ENCODE results near the gene NEO1. TPM values are rescaled to one million over a fixed set of nuclear protein-coding genes. Genes with fewer than 3 reads are reported as not detected.

Gene NEO1
- total and polyA plus RNA-seq, 2 of the 13 experiments (the other 11 are each of a cell fraction or from before 2014, with no cell fraction given): 8.4 to 11.0 TPM

GRCh38 chr15:73051391-73051806, 864 bp upstream of the NEO1 start:
- ATAC-seq (peak; percentile 66), DNase-seq (ENCODE audit: low spot score) (no peak), FAIRE-seq (no peak)
- BruUV-seq (replicated peaks): TSS peak; percentile 80
- ChIA-PET POLR2A (no interaction called here), CTCF (ENCODE audit: low intra/inter-chr PET ratio, low total read pairs) (no interaction called here)
- intact Hi-C loops (cut with micrococcal nuclease; ENCODE audit: unreplicated experiment) (loop anchor here (5.0 kb wide), 1 partner anchor 269 kb away; the partner anchor contains the start of gene ADPGK), in situ Hi-C loops (cut with HindIII; ENCODE audit: extremely low pct_ligation_motif_present, low pct_unique_long_range_greater_than_20kb) (no loop called here)
- H4K20me1 ChIP-seq (ENCODE audit: insufficient read depth, low read length): no peaks in the 10 kb centered on the region
- H3K27ac ChIP-seq (ENCODE audit: extremely low read length, insufficient read depth, low read length): peak overlapping the region; percentile 80
- H2AFZ ChIP-seq (ENCODE audit: low read length): no peak overlapping the region
- 5% methylated on average over 4 of the region's 42 CpGs for WGBS (ENCODE audit: low lambda C conversion rate)
- H3K4me3 ChIP-seq (replicated peaks in 1 of 3; ENCODE audit: insufficient read depth in 1 of 3, low read depth in 2 of 3, low read length in 3 of 3): peak overlapping the region; percentile 82 to 92 (median 88)
- H3K9me3 ChIP-seq (ENCODE audit: low read length): no peaks in the 10 kb centered on the region
- H3K9ac ChIP-seq (ENCODE audit: insufficient read depth, low read depth, low read length): peak overlapping the region; percentile 76
- H3K79me2 ChIP-seq (ENCODE audit: insufficient read depth, low read length): no peaks in the 10 kb centered on the region
- peaks cover 14% of the 10 kb centered on the region for H3K4me1 ChIP-seq (ENCODE audit: insufficient read depth, low read length)
- peak overlapping the region; percentile 93 for H3K4me2 ChIP-seq (ENCODE audit: low read depth, low read length)
- no peaks in the 10 kb centered on the region for H3K36me3 ChIP-seq (replicated peaks in 1 of 2; ENCODE audit: control insufficient read depth in 1 of 2, insufficient read depth in 2 of 2, low read length in 2 of 2)
- peaks cover 0 to 11% of the 10 kb centered on the region in 2 experiments; a peak in 2 of 5 replicates for H3K27me3 ChIP-seq (ENCODE audit: control insufficient read depth in 1 of 2, insufficient read depth in 2 of 2, low read length in 2 of 2)
- TF ChIP-seq ZBTB46 (CRISPR knock-in tag; IDR thresholded peaks at IDR 0.05; ENCODE audit: borderline replicate concordance): no peak
- TF ChIP-seq PBX3 (CRISPR knock-in tag; IDR thresholded peaks at IDR 0.05; ENCODE audit: borderline replicate concordance): no peak
- TF ChIP-seq AGO2 (optimal IDR thresholded peaks at IDR 0.05; ENCODE audit: low read depth, low read length): peak; percentile 26
- TF ChIP-seq ZBTB1 (CRISPR knock-in tag; IDR thresholded peaks at IDR 0.05; ENCODE audit: borderline replicate concordance): no peak
- no peak for TF ChIP-seq RXRB (CRISPR knock-in tag; IDR thresholded peaks at IDR 0.05; ENCODE audit: borderline replicate concordance)
- 0 out of 2 replicates have a peak, but pooled peaks have one; percentile 4 for TF ChIP-seq IKZF5 (CRISPR knock-in tag; IDR thresholded peaks at IDR 0.05)
- TF ChIP-seq MEF2D (CRISPR knock-in tag; IDR thresholded peaks at IDR 0.05): no peak
- TF ChIP-seq KLF12 (CRISPR knock-in tag; IDR thresholded peaks at IDR 0.05; ENCODE audit: borderline replicate concordance): no peak
- TF ChIP-seq ZNF354B (CRISPR knock-in tag; IDR thresholded peaks at IDR 0.05): no peak
- no peak for TF ChIP-seq CENPX (CRISPR knock-in tag; IDR thresholded peaks at IDR 0.05)
- TF ChIP-seq BCL6 (CRISPR knock-in tag; IDR thresholded peaks at IDR 0.05): no peak
- no peak for TF ChIP-seq THAP9 (CRISPR knock-in tag; IDR thresholded peaks at IDR 0.05; ENCODE audit: borderline replicate concordance)
- TF ChIP-seq UBTF (CRISPR knock-in tag; IDR thresholded peaks at IDR 0.05): 0 out of 2 replicates have a peak, but pooled peaks have one; percentile 52
- no peak for TF ChIP-seq MIXL1 (CRISPR knock-in tag; IDR thresholded peaks at IDR 0.05)
- peak; percentile 20 for TF ChIP-seq ASH2L (IDR thresholded peaks at IDR 0.05; ENCODE audit: insufficient read length, low read depth, low read length)
- TF ChIP-seq PAF1 (CRISPR knock-in tag; IDR thresholded peaks at IDR 0.05): no peak
